Retina (tissue), 1 donor: Measurements from ENCODE around the gene PRAME.
A peak's percentile ranks its signal among the peaks of the same experiment; 100 is the strongest.
"Not testable (repeated sequence)": the region's sequence is repeated elsewhere in the genome, so short reads cannot be mapped to it uniquely, and the experiment has no call there.

Experiments
- DNase-seq: peaks from one replicate; pipeline ENCODE4 v3.0.0-alpha.2; 2016

Gene PRAME

GRCh38 chr22:22520667-22521602 lies 38.1 kb downstream of the PRAME start:
- DNase-seq: no peak

- DNase-seq: no peak
Measured at GRCh38 chr22:22520020-22520656, 38.9 kb downstream of the PRAME start, which contains the start of gene ZNF280A. TSS of gene ZNF280A (minus strand) at chr22:22520270. CDS start at chr22:22515630, 4,640 bp downstream.

- DNase-seq: no peak
Measured at GRCh38 chr22:22519591-22519990, 39.5 kb downstream of the PRAME start.

GRCh38 chr22:22516992-22517391 lies 42.1 kb downstream of the PRAME start:
- DNase-seq: no peak

GRCh38 chr22:22515890-22516289 lies 43.2 kb downstream of the PRAME start:
- DNase-seq: no peak

GRCh38 chr22:22514431-22514830 lies 44.6 kb downstream of the PRAME start:
- DNase-seq: not testable (repeated sequence)

- DNase-seq: no peak
Measured at GRCh38 chr22:22513619-22514018, 45.4 kb downstream of the PRAME start.

- DNase-seq: no peak
Measured at GRCh38 chr22:22512951-22513350, 46.1 kb downstream of the PRAME start.

- not testable (repeated sequence) for DNase-seq
Measured at GRCh38 chr22:22510833-22511232, 48.2 kb downstream of the PRAME start.

GRCh38 chr22:22509912-22510311 lies 49.2 kb downstream of the PRAME start:
- not testable (repeated sequence) for DNase-seq

GRCh38 chr22:22508274-22509176 lies 50.5 kb downstream of the PRAME start, which contains the start of gene ZNF280B:
TSS of gene ZNF280B (minus strand) at chr22:22508742. CDS start at chr22:22489398, 19,344 bp downstream.
- DNase-seq: peak; percentile 94

GRCh38 chr22:22507743-22508273 lies 51.3 kb downstream of the PRAME start:
- no peak for DNase-seq

GRCh38 chr22:22506736-22507135 lies 52.3 kb downstream of the PRAME start:
- no peak for DNase-seq

GRCh38 chr22:22498267-22498666 lies 60.8 kb downstream of the PRAME start:
- DNase-seq: no peak
